Tibial nerve (tissue), 3 donors: ENCODE data around the gene METTL5.

Experiments used
- POLR2A ChIP-seq, 2 donors: fragments of 450-650 bp; IDR thresholded peaks; one replicate each; pipeline ENCODE4 v1.6.1; 2017; ENCODE audit warnings: antibody characterized with exemption in 2 of 2, mild to moderate bottlenecking in 2 of 2, moderate library complexity in 2 of 2
- TF ChIP-seq, protein P1 (sequence below), 5 experiments: fragments of 200-600 bp in 3 of 5; fragments of 450-650 bp in 2 of 5; sonication (generic) in 3 of 5; IDR thresholded peaks; one replicate each; pipeline ENCODE4 v1.5.1; 2016 to 2019; ENCODE audit warnings: antibody characterized with exemption in 5 of 5, mild to moderate bottlenecking in 3 of 5, moderate library complexity in 2 of 5

DNA sequence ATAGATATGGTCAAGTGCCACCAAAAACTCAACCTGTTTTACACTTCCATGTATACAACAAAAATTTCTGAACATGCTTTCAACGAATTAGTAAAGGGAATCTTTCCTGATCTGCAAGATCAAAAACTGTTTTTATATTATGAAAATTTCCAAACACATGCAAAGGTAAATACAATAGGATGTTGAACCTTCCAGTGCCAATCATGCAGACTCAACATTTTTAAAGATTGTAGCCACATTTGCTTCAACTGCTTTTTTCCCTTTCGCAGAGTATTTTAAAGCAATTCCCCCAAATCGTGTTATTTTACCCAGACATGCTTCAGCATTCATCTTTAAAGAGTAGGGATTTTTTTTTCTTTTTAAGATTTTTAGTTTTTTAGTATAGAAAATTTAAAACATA is 42.9 kb upstream of the METTL5 start:
- TF ChIP-seq, protein P1, sequence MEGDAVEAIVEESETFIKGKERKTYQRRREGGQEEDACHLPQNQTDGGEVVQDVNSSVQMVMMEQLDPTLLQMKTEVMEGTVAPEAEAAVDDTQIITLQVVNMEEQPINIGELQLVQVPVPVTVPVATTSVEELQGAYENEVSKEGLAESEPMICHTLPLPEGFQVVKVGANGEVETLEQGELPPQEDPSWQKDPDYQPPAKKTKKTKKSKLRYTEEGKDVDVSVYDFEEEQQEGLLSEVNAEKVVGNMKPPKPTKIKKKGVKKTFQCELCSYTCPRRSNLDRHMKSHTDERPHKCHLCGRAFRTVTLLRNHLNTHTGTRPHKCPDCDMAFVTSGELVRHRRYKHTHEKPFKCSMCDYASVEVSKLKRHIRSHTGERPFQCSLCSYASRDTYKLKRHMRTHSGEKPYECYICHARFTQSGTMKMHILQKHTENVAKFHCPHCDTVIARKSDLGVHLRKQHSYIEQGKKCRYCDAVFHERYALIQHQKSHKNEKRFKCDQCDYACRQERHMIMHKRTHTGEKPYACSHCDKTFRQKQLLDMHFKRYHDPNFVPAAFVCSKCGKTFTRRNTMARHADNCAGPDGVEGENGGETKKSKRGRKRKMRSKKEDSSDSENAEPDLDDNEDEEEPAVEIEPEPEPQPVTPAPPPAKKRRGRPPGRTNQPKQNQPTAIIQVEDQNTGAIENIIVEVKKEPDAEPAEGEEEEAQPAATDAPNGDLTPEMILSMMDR (IDR thresholded peaks at IDR 0.05): no peak
- no peak for TF ChIP-seq POLR2A (IDR thresholded peaks at IDR 0.05)
